Thymus (tissue), 11 donors: ENCODE results near the gene CEP63. TPM values are rescaled to one million over a fixed set of nuclear protein-coding genes. Genes with fewer than 3 reads are reported as not detected.

Experiments
- DNase-seq, 9 donors: peaks; one replicate each; pipeline ENCODE4 v3.0.0-alpha.2; 2013; ENCODE audit warnings: low spot score in 9 of 9, low read depth in 6 of 9, missing footprints in 1 of 9
- H3K27ac ChIP-seq, 2 donors: one replicate each; pipeline ENCODE4 v1.5.1; 2013; ENCODE audit warnings: control low read depth in 1 of 2, low read depth in 1 of 2, low read length in 1 of 2, mild to moderate bottlenecking in 1 of 2, moderate library complexity in 1 of 2
- H3K27me3 ChIP-seq, 2 donors: one replicate each; pipeline ENCODE4 v1.5.1; 2013; ENCODE audit warnings: low read length in 1 of 2; ENCODE audit not compliant: control insufficient read depth in 2 of 2, insufficient read depth in 1 of 2
- H3K36me3 ChIP-seq, 2 donors: one replicate each; pipeline ENCODE4 v1.5.1; 2013; ENCODE audit warnings: low read length in 1 of 2, mild to moderate bottlenecking in 1 of 2, moderate library complexity in 1 of 2; ENCODE audit not compliant: control insufficient read depth in 2 of 2, insufficient read depth in 2 of 2
- H3K4me1 ChIP-seq, 2 donors: one replicate each; pipeline ENCODE4 v1.5.1; 2013; ENCODE audit warnings: low read length in 2 of 2; ENCODE audit not compliant: control insufficient read depth in 2 of 2, insufficient read depth in 2 of 2
- H3K4me3 ChIP-seq, 2 donors: one replicate each; pipeline ENCODE4 v1.5.1; 2013; ENCODE audit warnings: low read length in 2 of 2, control low read depth in 1 of 2, mild to moderate bottlenecking in 1 of 2
- H3K9me3 ChIP-seq, 2 donors: one replicate each; pipeline ENCODE4 v1.5.1; 2013; ENCODE audit warnings: low read length in 1 of 2, mild to moderate bottlenecking in 1 of 2; ENCODE audit not compliant: control insufficient read depth in 2 of 2, insufficient read depth in 1 of 2
- WGBS: extraction: QIAGEN DNeasy Blood & Tissue Kit; methylation state at CpG from one replicate; pipeline ENCODE4 v1.1.7; 2013; 5-methylcytosine and 5-hydroxymethylcytosine counted together
- polyA plus RNA-seq: library from polyadenylated mRNA; stranded (reverse); fragments of 200-250 nt; gene quantifications from one replicate; pipeline ENCODE4 v1.2.3, GENCODE V29; 2013
- total RNA-seq: library from RNA; stranded (reverse); fragments of 120-200 nt; gene quantifications from one replicate; pipeline ENCODE4 v1.2.4, GENCODE V29; 2013
- donor health status: healthy.

The CEP63 gene
- total and polyA plus RNA-seq, 2 donors, result 31.7 to 37.1 TPM

DNA sequence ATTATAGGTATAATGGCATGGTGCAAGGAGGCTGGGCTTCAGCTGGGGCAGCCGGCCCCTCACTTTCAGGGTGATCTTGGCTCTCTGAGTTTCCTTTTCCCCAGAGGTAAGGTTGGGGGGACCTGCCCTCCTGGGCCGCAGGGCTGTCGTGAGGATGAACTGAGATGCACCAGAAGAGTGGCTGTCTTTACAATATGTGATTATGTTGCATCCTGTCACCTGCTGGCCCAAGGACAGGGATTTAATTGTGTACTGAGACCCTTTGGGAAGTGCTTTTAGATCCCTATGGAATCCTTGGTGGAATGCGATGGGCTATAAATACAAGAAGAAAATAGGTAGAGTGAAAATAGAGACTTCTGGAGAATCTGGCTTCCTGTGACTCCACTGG is 22.2 kb upstream of the CEP63 start:
- Histone ChIP-seq H3K27me3 (peaks cover 0 to 5% of the 10 kb centered on the region in 2 donors), H3K36me3 (no peaks in the 10 kb centered on the region), H3K9me3 (no peaks in the 10 kb centered on the region), H3K27ac (peak overlapping the region in 1 of 2 donors; percentile 64), H3K4me3 (no peak overlapping the region), H3K4me1 (peaks cover 0 to 7% of the 10 kb centered on the region in 2 donors)
- no peak for DNase-seq
- WGBS, result 96% methylated on average over 4 of the region's 4 CpGs

DNA sequence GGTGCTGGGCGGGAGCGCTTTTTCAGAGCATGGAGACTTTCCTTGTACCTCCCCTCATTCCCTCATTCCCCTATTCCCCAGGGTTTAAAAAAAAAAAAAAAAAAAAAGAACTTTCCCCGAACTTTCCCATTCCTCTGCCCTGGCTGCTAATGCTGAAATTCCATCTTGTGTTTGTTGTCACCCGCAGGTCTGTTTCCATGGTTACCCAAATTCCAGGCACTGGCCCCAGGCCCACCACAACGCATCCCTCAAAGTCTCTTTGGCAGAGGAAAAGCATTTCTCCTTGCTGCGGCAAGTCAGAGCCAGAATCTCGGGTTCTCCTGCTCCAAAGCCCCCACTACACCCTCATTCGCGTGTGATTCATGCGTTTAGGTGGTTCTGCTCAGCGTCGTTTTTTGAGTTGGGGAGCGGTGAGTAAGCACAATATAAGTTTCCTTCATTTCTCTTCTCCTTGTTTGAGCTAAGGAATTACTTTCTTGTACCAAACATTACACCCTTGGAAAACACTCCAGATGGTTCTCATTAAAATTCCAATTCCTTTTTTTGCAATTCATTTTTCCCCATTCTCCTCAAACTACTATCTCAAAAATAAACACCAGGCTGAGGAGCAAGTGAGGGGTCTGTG is 21.7 kb upstream of the CEP63 start:
- no peak overlapping the region for H3K4me3 ChIP-seq
- H3K27me3 ChIP-seq, result peaks cover 0 to 5% of the 10 kb centered on the region in 2 donors
- peaks cover 0 to 7% of the 10 kb centered on the region in 2 donors for H3K4me1 ChIP-seq
- peak in 2 of 9 donors; percentile 17 to 26 for DNase-seq
- peak overlapping the region; percentile 11 to 75 for H3K27ac ChIP-seq
- H3K36me3 ChIP-seq, result no peaks in the 10 kb centered on the region
- H3K9me3 ChIP-seq, result no peaks in the 10 kb centered on the region
- 90% methylated on average over 13 of the region's 13 CpGs for WGBS

DNA sequence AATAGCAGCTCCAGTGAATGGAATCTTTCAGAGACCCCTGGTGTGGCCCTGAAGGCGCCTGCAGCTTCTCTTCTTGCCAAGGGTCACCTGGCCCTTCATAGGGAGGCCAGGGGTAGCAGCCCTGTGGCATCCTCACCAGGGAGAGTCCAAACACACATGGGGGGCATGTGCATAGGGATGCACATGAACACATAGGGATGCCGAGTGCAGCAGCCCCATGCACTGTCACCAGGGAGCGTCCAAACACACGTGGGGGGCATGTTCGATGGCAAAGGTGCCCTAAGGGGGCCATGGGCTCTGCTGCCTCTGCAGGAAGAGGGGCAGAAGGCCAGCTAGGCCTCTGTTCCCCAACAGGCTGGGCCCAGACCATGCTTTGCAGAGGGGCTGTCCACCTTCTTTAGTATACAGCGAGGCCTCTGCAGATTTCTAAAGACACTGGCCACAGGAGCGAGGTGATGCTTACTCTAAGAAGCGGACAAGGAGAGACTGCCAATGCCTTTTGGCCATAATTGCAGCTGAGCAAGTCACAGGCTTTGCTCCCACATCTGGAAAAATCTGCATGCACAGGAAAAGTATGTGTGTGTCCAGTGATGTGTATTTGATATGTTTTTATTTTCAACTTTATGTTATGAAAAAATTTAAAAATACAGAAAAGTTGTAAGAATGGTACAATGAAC is 21.0 kb upstream of the CEP63 start:
- H3K4me1 ChIP-seq, result peaks cover 0 to 7% of the 10 kb centered on the region in 2 donors
- no peak for DNase-seq
- H3K4me3 ChIP-seq, result no peak overlapping the region
- WGBS, result 94% methylated on average over 8 of the region's 8 CpGs
- peak overlapping the region in 1 of 2 donors; percentile 75 for H3K27ac ChIP-seq
- no peaks in the 10 kb centered on the region for H3K36me3 ChIP-seq
- H3K27me3 ChIP-seq, result peaks cover 0 to 5% of the 10 kb centered on the region in 2 donors
- no peaks in the 10 kb centered on the region for H3K9me3 ChIP-seq

DNA sequence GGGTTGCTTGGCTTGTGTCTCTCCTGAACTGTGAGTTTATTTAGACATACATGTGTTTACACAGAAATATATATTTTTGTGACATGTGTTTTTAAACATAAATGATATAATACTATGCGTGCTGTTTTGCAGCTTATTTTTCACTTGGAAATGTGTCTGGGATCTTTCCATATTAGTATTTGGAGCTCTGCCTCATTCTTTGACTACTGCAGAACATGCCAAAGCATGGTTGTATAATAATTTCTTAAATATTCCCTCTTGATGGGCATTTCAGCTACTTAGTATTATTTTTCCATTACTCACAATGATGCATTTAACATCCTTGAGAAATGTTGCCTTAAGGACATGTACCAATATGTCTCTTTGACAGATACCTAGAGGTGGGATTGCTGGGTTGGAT is 19.5 kb upstream of the CEP63 start:
- no peaks in the 10 kb centered on the region for H3K9me3 ChIP-seq
- WGBS, result 90% methylated on average over 1 of the region's 1 CpG
- H3K4me1 ChIP-seq, result peaks cover 0 to 7% of the 10 kb centered on the region in 2 donors
- H3K4me3 ChIP-seq, result no peak overlapping the region
- no peak overlapping the region for H3K27ac ChIP-seq
- H3K36me3 ChIP-seq, result no peaks in the 10 kb centered on the region
- H3K27me3 ChIP-seq, result peaks cover 0 to 5% of the 10 kb centered on the region in 2 donors
- no peak for DNase-seq

DNA sequence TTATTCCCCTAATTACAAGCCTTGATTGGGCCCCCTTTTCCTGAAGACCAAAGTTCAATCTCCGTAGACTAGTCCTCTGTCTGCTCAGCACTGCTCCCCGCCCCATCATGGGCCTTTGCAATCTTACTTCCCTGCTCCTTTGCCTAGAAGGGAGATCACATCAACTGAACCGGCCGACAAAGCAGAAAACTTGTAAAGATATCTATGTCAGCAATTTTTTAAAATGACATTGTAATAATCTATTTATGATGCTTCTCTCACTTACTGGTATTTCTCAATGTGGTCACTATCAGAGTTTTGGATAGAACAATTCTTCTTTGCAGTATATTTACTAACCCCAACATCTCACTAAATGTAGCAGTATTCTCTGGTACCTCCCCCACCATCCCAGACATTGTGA is 17.3 kb upstream of the CEP63 start:
- Histone ChIP-seq H3K4me1 (peaks cover 0 to 7% of the 10 kb centered on the region in 2 donors), H3K9me3 (no peaks in the 10 kb centered on the region), H3K27me3 (peaks cover 0 to 1% of the 10 kb centered on the region in 2 donors), H3K27ac (no peak overlapping the region), H3K4me3 (no peak overlapping the region), H3K36me3 (no peaks in the 10 kb centered on the region)
- no peak for DNase-seq
- WGBS, result 95% methylated on average over 4 of the region's 4 CpGs

DNA sequence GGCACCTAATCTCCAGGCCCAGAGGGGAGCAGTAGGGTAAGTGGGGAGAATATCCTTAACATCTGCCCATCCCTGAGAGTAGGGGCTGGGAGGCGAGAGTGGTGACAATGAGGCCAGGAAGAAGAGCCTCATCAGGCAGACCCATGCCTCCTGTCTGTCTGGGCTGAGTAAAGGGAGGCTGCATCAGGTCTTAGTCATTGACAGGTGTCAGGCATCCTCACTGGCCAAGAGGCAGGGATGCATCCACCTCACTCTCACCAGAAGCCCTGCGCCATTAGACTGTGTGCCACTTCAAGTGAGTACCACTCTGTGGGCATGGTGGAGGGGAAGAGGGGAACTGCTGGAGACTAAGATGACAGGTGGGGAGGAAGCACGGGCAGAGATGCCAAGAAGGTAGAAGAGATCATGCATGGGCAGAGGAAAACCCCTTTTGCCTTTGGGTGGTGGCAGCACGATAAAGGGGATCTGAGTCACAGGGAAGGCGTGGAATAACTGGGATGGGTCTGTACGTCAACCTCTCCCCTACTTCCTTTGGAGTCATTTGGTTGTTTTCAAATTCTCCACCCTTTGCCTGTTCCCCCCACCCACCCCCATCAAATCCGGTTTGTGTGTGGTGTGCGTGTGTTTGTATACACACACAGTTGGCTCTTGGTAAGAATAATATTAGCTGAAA is 14.2 kb upstream of the CEP63 start:
- WGBS, result 97% methylated on average over 8 of the region's 8 CpGs

DNA sequence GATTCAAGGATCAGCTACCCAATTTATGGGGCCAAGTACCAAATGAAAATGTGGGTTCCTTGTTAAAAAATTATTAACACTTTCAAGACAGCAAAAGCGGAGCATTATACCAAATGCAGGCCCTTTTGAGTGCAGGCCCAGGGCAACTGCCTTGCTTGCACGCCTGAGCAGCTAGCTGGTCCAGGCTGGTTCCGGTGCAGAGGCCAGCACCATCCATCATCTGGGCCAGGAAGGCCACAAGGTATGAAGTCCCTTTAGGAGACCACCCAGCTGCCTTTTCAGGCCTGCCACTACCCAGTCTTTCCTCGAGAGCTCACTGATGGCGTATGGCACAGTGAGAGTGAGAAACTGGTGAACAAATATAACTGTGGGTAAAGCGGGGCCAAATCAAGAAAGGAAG is 13.0 kb upstream of the CEP63 start:
- 98% methylated on average over 6 of the region's 6 CpGs for whole genome bisulfite sequencing
- peaks cover 0 to 2% of the 10 kb centered on the region in 2 donors for H3K4me1 ChIP-seq
- H3K27ac ChIP-seq, result no peak overlapping the region
- H3K36me3 ChIP-seq, result peaks cover 6 to 18% of the 10 kb centered on the region in 2 donors
- DNase-seq, result no peak
- no peaks in the 10 kb centered on the region for H3K9me3 ChIP-seq
- no peaks in the 10 kb centered on the region for H3K27me3 ChIP-seq
- no peak overlapping the region for H3K4me3 ChIP-seq

More for the DNA sequence above, 14.2 kb upstream of the CEP63 start:
- H3K9me3 ChIP-seq, result no peaks in the 10 kb centered on the region
- H3K4me3 ChIP-seq, result no peak overlapping the region
- H3K4me1 ChIP-seq, result peaks cover 0 to 2% of the 10 kb centered on the region in 2 donors
- no peaks in the 10 kb centered on the region for H3K27me3 ChIP-seq
- H3K27ac ChIP-seq, result no peak overlapping the region
- H3K36me3 ChIP-seq, result peaks cover under 1 to 6% of the 10 kb centered on the region in 2 donors
- no peak for DNase-seq

DNA sequence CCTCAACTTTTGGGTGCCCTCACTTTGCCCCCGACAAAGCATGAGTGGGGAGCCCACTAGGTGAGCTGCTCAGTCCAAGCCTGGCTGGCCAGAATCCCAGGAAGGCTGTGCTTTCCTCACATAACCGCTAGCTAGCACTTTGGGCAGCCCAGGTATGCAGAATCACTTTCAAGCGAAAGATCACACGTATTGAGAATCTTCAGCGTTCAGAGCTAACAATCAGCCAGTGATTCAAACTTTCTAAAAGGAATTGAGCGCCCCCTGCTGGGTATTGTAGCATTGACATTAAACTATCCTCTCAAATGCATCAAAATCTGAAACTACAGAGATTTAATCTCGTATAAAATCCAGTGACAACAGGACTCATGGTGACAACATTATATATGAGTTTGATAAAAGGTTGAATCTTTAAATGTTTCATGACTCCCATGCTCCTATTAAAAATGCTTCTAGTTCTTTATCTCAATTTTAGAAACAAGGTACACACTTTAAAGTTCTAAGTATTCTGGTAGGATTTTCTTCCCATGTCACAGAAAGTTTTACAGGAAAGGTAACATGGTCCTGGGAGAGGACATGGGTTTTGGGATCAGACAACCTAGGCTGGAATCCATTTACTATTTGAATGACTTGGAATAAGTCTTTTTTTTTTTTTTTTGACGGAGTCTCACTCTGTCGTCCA is 11.8 kb upstream of the CEP63 start:
- Histone ChIP-seq H3K4me3 (no peak overlapping the region), H3K27ac (no peak overlapping the region), H3K9me3 (no peaks in the 10 kb centered on the region), H3K36me3 (peaks cover 6 to 30% of the 10 kb centered on the region in 2 donors), H3K4me1 (peaks cover 0 to 2% of the 10 kb centered on the region in 2 donors), H3K27me3 (no peaks in the 10 kb centered on the region)
- WGBS, result 51% methylated on average over 9 of the region's 9 CpGs
- DNase-seq, result peak; percentile 32 to 88 (median 59)
